Endodermal cell (in vitro differentiated cells): ENCODE measurements around the gene KIF2A. TPM values are rescaled to one million over a fixed set of nuclear protein-coding genes. Genes with fewer than 3 reads are reported as not detected.

Source experiments
- DNase-seq: peaks from one replicate; pipeline ENCODE4 v3.0.0-alpha.2; 2017
- H3K27ac ChIP-seq: 2 replicates; pipeline ENCODE4 v1.5.1; 2013; ENCODE audit warnings: mild to moderate bottlenecking, low read depth, low read length, moderate library complexity
- H3K27me3 ChIP-seq: 2 replicates; pipeline ENCODE4 v1.6.1; 2013; ENCODE audit warnings: mild to moderate bottlenecking, low read length, moderate library complexity; ENCODE audit not compliant: insufficient read depth, control insufficient read depth, poor library complexity, severe bottlenecking
- H3K36me3 ChIP-seq: 2 replicates; pipeline ENCODE4 v1.7.0; 2013; ENCODE audit warnings: mild to moderate bottlenecking, low read length, moderate library complexity; ENCODE audit not compliant: control insufficient read depth, insufficient read depth
- H3K4me1 ChIP-seq: one replicate; pipeline ENCODE4 v1.7.0; 2013; ENCODE audit warnings: low read length; ENCODE audit not compliant: control insufficient read depth, insufficient read depth
- H3K4me3 ChIP-seq: 2 replicates; pipeline ENCODE4 v1.5.1; 2013; ENCODE audit warnings: mild to moderate bottlenecking, low read length, moderate library complexity
- H3K9ac ChIP-seq: 2 replicates; pipeline ENCODE4 v1.6.1; 2013; ENCODE audit warnings: mild to moderate bottlenecking, low read length, moderate library complexity; ENCODE audit not compliant: poor library complexity, severe bottlenecking; ENCODE audit errors: extremely low read depth
- H3K9me3 ChIP-seq: 2 replicates; pipeline ENCODE4 v1.6.1; 2013; ENCODE audit warnings: mild to moderate bottlenecking, low read length, moderate library complexity; ENCODE audit not compliant: control insufficient read depth
- H3K27ac Mint-ChIP-seq: 2 replicates; pipeline ENCODE4 v1.8.0; 2020; ENCODE audit warnings: mixed read lengths
- H3K27me3 Mint-ChIP-seq: 2 replicates; pipeline ENCODE4 v1.8.0; 2021; ENCODE audit warnings: mild to moderate bottlenecking, mixed read lengths; ENCODE audit not compliant: insufficient read depth
- H3K36me3 Mint-ChIP-seq: 2 replicates; pipeline ENCODE4 v1.8.0; 2020; ENCODE audit warnings: low read depth, mixed read lengths
- H3K4me1 Mint-ChIP-seq: 2 replicates; pipeline ENCODE4 v1.8.0; 2020; ENCODE audit warnings: mixed read lengths
- H3K4me3 Mint-ChIP-seq: 2 replicates; pipeline ENCODE4 v1.8.0; 2020; ENCODE audit warnings: mild to moderate bottlenecking, moderate library complexity, mixed read lengths
- H3K9me3 Mint-ChIP-seq: 2 replicates; pipeline ENCODE4 v1.8.0; 2020; ENCODE audit warnings: mild to moderate bottlenecking, mixed read lengths
- CTCF ChIP-seq: fragments of 200-600 bp; sonication (generic); conservative IDR thresholded peaks from 2 replicates; pipeline ENCODE4 v1.5.0; 2021; ENCODE audit warnings: antibody characterized with exemption, mild to moderate bottlenecking
- WGBS, 2 experiments: methylation state at CpG; one replicate each; pipeline versions ENCODE4 v1.1.5 to v1.1.7; 2013; ENCODE audit warnings: missing lambda C conversion rate in 2 of 2, mixed read lengths in 1 of 2; ENCODE audit not compliant: insufficient coverage in 1 of 2, insufficient read length in 1 of 2; 5-methylcytosine and 5-hydroxymethylcytosine counted together
- total RNA-seq, 2 donors: library from RNA; stranded (reverse); fragmentation: NEBNext Ultra II Directional in 1 of 2; extraction: Animal tissue kit (Norgen Biotek cat#: 25700) in 1 of 2; gene quantifications; 2 replicates in 1 of 2; 3 replicates in 1 of 2; pipeline ENCODE4 v1.2.1, GENCODE V29; 2021

Gene KIF2A
- total RNA-seq, 2 donors from 2014 or later, result 67.4 to 74.6 TPM

GRCh38 chr5:62273687-62274086 lies 32.3 kb upstream of the KIF2A start:
- Histone ChIP-seq H3K27me3 (no peaks in the 10 kb centered on the region), H3K36me3 (no peaks in the 10 kb centered on the region), H3K4me1 (no peaks in the 10 kb centered on the region), H3K4me3 (no peak overlapping the region), H3K9ac (no peak overlapping the region), H3K27ac (no peak overlapping the region), H3K9me3 (no peaks in the 10 kb centered on the region)
- Mint-ChIP-seq H3K4me1 (no peaks in the 10 kb centered on the region), H3K36me3 (no peaks in the 10 kb centered on the region), H3K9me3 (no peaks in the 10 kb centered on the region), H3K27me3 (no peaks in the 10 kb centered on the region), H3K4me3 (no peak overlapping the region), H3K27ac (no peak overlapping the region)
- no peak for DNase-seq
- TF ChIP-seq CTCF, result no peak
- WGBS, 2 experiments, result 98% methylated on average over 3 of the region's 3 CpGs; no CpG with 5 or more reads in 1 of the 2 experiments

- no peak overlapping the region for H3K27ac Mint-ChIP-seq
- no peaks in the 10 kb centered on the region for H3K36me3 Mint-ChIP-seq
- 90 to 100% methylated on average over 1 of the region's 1 CpG for WGBS, 2 experiments
- Histone ChIP-seq H3K4me1 (no peaks in the 10 kb centered on the region), H3K27ac (no peak overlapping the region), H3K4me3 (no peak overlapping the region), H3K9me3 (no peaks in the 10 kb centered on the region), H3K36me3 (no peaks in the 10 kb centered on the region), H3K27me3 (no peaks in the 10 kb centered on the region), H3K9ac (no peak overlapping the region)
- no peak for DNase-seq
- H3K4me1 Mint-ChIP-seq, result no peaks in the 10 kb centered on the region
- H3K27me3 Mint-ChIP-seq, result no peaks in the 10 kb centered on the region
- no peaks in the 10 kb centered on the region for H3K9me3 Mint-ChIP-seq
- no peak overlapping the region for H3K4me3 Mint-ChIP-seq
- TF ChIP-seq CTCF, result no peak
These were observed 30.4 kb upstream of the KIF2A start for GRCh38 chr5:62275581-62275980.

- Histone ChIP-seq H3K27ac (no peak overlapping the region), H3K27me3 (no peaks in the 10 kb centered on the region), H3K36me3 (no peaks in the 10 kb centered on the region), H3K9ac (no peak overlapping the region), H3K4me1 (no peaks in the 10 kb centered on the region), H3K9me3 (peaks cover 25% of the 10 kb centered on the region), H3K4me3 (no peak overlapping the region)
- H3K4me3 Mint-ChIP-seq, result no peak overlapping the region
- peaks cover 3% of the 10 kb centered on the region for H3K27me3 Mint-ChIP-seq
- H3K9me3 Mint-ChIP-seq, result peaks cover 18% of the 10 kb centered on the region
- no peak for TF ChIP-seq CTCF
- no peak overlapping the region for H3K27ac Mint-ChIP-seq
- H3K4me1 Mint-ChIP-seq, result peaks cover 2% of the 10 kb centered on the region
- H3K36me3 Mint-ChIP-seq, result peaks cover 3% of the 10 kb centered on the region
- DNase-seq, result no peak
- WGBS, 2 experiments, result 86 to 88% methylated on average over 1 to 2 of the region's 3 CpGs
These were observed 24.6 kb upstream of the KIF2A start for GRCh38 chr5:62281411-62281810.
